HUES64 (cell line): ENCODE results near the gene OR7D2. TPM values are rescaled to one million over a fixed set of nuclear protein-coding genes. Genes with fewer than 3 reads are reported as not detected.
A peak's percentile ranks its signal among the peaks of the same experiment; 100 is the strongest.

Source experiments
- H3K27ac ChIP-seq: 2 replicates; pipeline ENCODE4 v1.7.0; 2013; ENCODE audit warnings: low read depth, low read length, inconsistent platforms
- H3K27me3 ChIP-seq: 2 replicates; pipeline ENCODE4 v1.6.1; 2013; ENCODE audit warnings: mild to moderate bottlenecking, low read length; ENCODE audit not compliant: insufficient read depth
- H3K36me3 ChIP-seq: 2 replicates; pipeline ENCODE4 v1.6.1; 2013; ENCODE audit warnings: mild to moderate bottlenecking, low read length; ENCODE audit not compliant: insufficient read depth
- H3K4me1 ChIP-seq: 2 replicates; pipeline ENCODE4 v1.6.1; 2013; ENCODE audit warnings: mild to moderate bottlenecking, low read length, moderate library complexity; ENCODE audit not compliant: insufficient read depth
- H3K4me3 ChIP-seq: 2 replicates; pipeline ENCODE4 v1.5.1; 2013; ENCODE audit warnings: mild to moderate bottlenecking, low read length, moderate library complexity
- H3K9ac ChIP-seq: 2 replicates; pipeline ENCODE4 v1.6.1; 2013; ENCODE audit warnings: mild to moderate bottlenecking, low read depth, low read length
- H3K9me3 ChIP-seq: 2 replicates; pipeline ENCODE4 v1.6.1; 2013; ENCODE audit warnings: low read depth, low read length; ENCODE audit not compliant: insufficient read depth
- WGBS: fragments of 150-250, 120-280 bp; methylation state at CpG from one replicate; pipeline ENCODE4 v1.1.7; 2013; ENCODE audit warnings: missing lambda C conversion rate; 5-methylcytosine and 5-hydroxymethylcytosine counted together
- polyA plus RNA-seq, 2 experiments: library from polyadenylated mRNA; stranded (reverse); fragments of 50-300 nt; gene quantifications; one replicate each; pipeline ENCODE4 v1.2.3, GENCODE V29; 2013

OR7D2 gene
- polyA plus RNA-seq (2013, experiment 1 of 2) = not detected
- polyA plus RNA-seq (2013, experiment 2 of 2) = not detected

DNA sequence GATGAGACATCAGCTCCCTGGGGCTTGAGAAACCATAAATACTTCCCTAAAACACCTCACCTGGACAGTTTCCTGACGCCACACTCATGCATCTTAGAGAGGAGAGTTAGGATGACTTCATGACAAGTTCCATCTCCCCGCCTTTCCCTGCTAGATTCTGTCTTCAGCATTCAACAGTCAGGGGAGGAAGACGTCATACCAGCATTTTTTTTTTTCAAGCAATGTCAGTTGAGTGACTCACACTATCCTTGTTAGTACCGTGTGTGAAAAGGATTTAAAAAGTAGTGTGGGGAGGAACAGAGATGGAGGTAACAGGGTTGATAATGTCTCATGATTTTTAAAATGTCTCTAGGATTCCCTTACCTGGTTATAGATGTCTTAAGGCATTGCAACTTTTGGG lies at the start of gene OR7D2:
Gene OR7D2, plus strand, starts transcription at position 79 of the 400 bp plus-strand sequence. CDS start 6,803 bp downstream, outside the sequence.
- H3K9ac ChIP-seq = no peak within 1 kb of the TSS
- no peaks in the 10 kb centered on the region for H3K4me1 ChIP-seq
- no peak within 1 kb of the TSS for H3K4me3 ChIP-seq
- H3K27ac ChIP-seq = no peak within 1 kb of the TSS
- H3K36me3 ChIP-seq = no peaks in the 10 kb centered on the region
- H3K9me3 ChIP-seq = peaks cover 50% of the 10 kb centered on the region
- no peaks in the 10 kb centered on the region for H3K27me3 ChIP-seq
- WGBS = 68% methylated on average over 4 of the region's 4 CpGs

DNA sequence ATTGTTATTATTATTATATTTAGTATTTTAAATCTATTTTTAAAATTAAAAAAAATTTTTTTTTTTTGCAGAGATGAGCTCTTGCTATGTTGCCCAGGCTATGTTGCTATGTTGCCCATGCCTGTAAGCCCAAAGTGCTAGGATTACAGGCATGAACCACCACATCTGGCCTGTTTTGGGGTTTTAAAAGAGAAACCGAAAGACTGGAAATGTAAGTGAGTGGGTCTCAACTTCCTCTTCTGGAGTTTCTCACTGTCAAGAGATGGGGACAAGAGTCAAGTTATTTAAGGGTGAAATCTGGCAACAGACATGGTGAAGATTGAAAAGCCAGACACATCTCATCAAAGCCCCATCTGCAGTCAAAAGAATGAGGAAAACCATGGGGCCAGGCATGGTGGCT lies 47.8 kb upstream of the OR7D2 start:
- H3K4me3 ChIP-seq = no peak overlapping the region
- H3K4me1 ChIP-seq = no peaks in the 10 kb centered on the region
- H3K9ac ChIP-seq = no peak overlapping the region
- H3K9me3 ChIP-seq = peaks cover 20% of the 10 kb centered on the region
- WGBS = 88% methylated on average over 1 of the region's 1 CpG
- H3K27me3 ChIP-seq = no peaks in the 10 kb centered on the region
- H3K27ac ChIP-seq = no peak overlapping the region
- H3K36me3 ChIP-seq = no peaks in the 10 kb centered on the region

DNA sequence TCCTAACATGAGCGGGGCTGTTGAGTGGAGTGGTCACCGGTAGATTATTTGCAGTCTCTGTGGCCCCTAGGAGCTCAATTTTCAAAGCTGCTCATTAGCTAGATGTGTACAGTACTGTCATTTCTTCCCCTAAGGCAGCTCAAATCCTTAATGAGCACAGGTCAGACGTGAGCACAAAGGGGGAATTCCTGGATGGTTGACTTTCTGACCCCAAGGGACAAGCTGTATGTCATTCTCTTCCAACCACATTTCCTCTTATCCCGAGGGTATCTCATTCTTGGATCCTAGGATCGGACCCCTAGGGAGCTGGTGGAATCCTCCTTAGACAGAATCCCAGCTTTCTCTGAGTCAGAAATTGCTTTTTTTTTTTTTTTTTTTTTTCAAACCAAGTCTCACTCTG lies 46.4 kb upstream of the OR7D2 start:
- Histone ChIP-seq H3K27me3 (no peaks in the 10 kb centered on the region), H3K4me1 (no peaks in the 10 kb centered on the region)

DNA sequence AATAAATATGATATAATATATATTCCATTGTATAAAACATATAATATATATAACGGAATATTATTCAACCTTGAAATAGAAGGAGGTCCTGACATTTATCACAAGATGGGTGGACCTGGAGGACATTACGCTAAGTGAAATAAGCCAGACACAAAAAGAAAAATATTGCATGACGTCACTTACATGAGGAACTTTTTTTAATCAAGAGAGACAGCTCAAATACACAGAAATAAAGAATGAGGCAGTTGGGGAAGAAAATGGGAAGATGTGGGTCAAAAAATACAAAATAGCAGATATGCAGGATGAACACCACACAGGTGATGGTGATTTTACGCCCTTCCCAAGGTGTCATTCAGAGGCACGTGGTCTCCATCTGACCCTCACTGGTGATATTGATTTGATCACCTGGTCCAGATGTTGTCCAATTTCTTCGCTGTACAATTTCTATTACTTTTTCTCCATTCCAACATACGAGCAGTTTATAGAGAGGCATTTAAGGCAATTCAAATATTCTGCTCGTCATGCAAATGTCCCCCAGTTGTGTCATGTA lies 39.1 kb upstream of the OR7D2 start:
- H3K27me3 ChIP-seq = no peaks in the 10 kb centered on the region
- peak overlapping the region; percentile 99 for H3K9ac ChIP-seq
- H3K4me1 ChIP-seq = no peaks in the 10 kb centered on the region
- H3K4me3 ChIP-seq = peak overlapping the region; percentile 98
- no peak overlapping the region for H3K27ac ChIP-seq
- peaks cover 24% of the 10 kb centered on the region for H3K36me3 ChIP-seq
- H3K9me3 ChIP-seq = peaks cover 23% of the 10 kb centered on the region
- WGBS = 40% methylated on average over 7 of the region's 8 CpGs

More for the DNA sequence above, 46.4 kb upstream of the OR7D2 start:
- Histone ChIP-seq H3K9me3 (peaks cover 12% of the 10 kb centered on the region; the same call in 1 of the 2 replicates), H3K36me3 (no peaks in the 10 kb centered on the region), H3K27ac (no peak overlapping the region), H3K4me3 (no peak overlapping the region), H3K9ac (no peak overlapping the region)
- WGBS = 72% methylated on average over 5 of the region's 5 CpGs

DNA sequence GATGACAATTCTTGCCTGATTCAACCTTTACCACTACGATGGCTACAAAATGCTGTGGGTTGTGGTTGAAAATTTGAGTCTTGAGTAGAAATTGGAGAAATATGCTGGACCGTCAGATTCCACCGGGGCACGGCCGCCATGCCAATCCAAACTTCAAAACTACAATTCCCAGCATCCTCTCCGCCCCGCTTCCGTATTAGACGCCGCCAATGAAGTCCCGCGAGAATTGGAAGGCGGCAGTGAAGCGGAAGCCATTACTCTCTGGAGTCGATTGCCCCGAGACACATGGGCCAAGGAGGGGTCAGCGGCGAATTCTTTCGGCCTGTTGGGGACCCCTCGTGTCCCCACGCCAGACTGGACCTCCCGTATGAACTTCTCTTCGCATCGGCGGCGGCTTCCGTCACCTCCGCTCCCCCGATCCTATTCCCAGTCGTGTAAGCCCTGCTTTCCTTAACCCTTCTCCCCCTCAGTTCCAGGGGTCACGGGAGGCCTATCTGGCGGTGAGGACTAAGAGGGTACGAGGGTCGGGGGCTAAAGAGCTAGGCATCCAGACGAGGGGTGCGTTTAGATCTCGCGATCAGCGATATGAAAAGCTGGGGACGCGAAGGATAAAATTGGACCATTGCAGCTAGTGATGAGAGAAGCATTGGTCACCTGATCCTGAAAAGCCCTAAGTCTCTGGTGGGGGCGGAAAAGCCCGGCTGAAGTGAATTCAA lies 38.5 kb upstream of the OR7D2 start, which contains the start of gene ZNF317:
Gene ZNF317, plus strand, starts transcription at position 239 of the 716 bp plus-strand sequence. CDS start 15,620 bp downstream, outside the sequence.
- peak within 1 kb of the TSS; percentile 98 for H3K4me3 ChIP-seq
- peaks cover 30% of the 10 kb centered on the region for H3K36me3 ChIP-seq
- peak within 1 kb of the TSS; percentile 88 for H3K27ac ChIP-seq
- H3K9me3 ChIP-seq = peaks cover 29% of the 10 kb centered on the region
- H3K27me3 ChIP-seq = no peaks in the 10 kb centered on the region
- H3K4me1 ChIP-seq = no peaks in the 10 kb centered on the region
- peak within 1 kb of the TSS; percentile 99 for H3K9ac ChIP-seq
- under 1% methylated on average over 42 of the region's 43 CpGs for WGBS

DNA sequence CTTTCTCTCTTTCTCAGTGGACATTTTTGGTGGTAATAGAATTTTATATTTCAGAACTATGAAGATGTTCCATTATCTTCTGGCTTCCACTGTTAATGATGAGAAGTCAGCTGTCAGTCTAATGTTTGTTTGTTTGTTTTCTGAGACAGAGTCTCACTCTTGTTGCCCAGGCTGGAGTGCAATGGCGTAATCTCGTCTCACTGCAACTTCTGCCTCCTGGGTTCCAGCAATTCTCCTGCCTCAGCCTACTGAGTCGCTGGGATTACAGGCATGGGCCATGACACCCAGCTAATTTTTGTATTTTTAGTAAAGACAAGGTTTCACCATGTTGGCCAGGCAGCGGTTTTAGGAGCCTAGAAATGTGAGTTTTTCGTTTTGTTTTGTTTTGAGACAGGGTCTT lies 33.9 kb upstream of the OR7D2 start:
- Histone ChIP-seq H3K36me3 (peaks cover 57% of the 10 kb centered on the region), H3K27ac (no peak overlapping the region), H3K27me3 (no peaks in the 10 kb centered on the region), H3K9ac (no peak overlapping the region), H3K4me3 (no peak overlapping the region), H3K9me3 (peaks cover 52% of the 10 kb centered on the region), H3K4me1 (no peaks in the 10 kb centered on the region)
- 95% methylated on average over 5 of the region's 5 CpGs for WGBS

DNA sequence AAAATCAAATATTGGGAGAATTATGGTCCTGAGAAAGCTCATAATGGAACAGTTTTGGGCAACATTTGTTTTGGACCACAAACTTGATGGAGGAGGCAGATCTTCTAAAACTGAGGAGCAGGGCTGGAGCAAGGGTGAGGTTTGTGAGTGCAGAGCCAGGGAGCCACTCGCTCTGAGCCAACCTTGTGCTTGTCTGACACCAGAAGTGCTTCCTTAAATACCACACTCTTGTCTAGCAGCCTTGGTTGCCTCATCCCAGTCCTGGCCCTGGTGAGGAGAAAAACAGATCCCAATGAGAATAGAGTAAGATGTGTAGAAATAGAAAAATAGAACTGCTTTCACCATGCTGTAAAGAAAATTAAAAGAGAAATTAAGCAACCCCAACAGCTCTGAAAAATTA lies 31.9 kb upstream of the OR7D2 start:
- 100% methylated on average over 1 of the region's 1 CpG for WGBS
- Histone ChIP-seq H3K9me3 (peaks cover 70% of the 10 kb centered on the region), H3K9ac (no peak overlapping the region), H3K4me3 (no peak overlapping the region), H3K27me3 (no peaks in the 10 kb centered on the region), H3K27ac (no peak overlapping the region), H3K36me3 (peaks cover 69% of the 10 kb centered on the region), H3K4me1 (no peaks in the 10 kb centered on the region)

DNA sequence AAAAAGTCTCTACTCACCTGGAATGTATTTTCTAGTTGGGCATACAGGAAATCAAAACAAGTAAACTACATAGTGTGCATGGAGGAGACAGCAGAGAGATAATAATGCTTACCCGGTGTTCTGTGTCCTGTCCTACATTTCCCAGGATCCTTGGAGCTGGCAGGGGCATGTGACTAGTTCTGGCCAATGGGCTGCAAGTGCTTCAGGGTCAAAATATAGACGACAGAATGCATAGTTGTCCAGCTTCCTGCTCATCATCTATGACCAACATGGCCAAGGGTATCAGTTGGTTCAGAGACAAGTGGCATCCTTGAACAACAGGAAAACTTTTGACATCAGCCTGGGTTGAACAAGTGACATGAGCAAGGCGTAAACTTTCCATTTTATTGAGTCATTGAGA lies 30.1 kb upstream of the OR7D2 start:
- Histone ChIP-seq H3K4me3 (no peak overlapping the region), H3K9ac (no peak overlapping the region), H3K9me3 (peaks cover 70% of the 10 kb centered on the region), H3K36me3 (peaks cover 70% of the 10 kb centered on the region), H3K27ac (no peak overlapping the region), H3K27me3 (no peaks in the 10 kb centered on the region), H3K4me1 (no peaks in the 10 kb centered on the region)
- WGBS = over 99% methylated on average over 3 of the region's 3 CpGs

DNA sequence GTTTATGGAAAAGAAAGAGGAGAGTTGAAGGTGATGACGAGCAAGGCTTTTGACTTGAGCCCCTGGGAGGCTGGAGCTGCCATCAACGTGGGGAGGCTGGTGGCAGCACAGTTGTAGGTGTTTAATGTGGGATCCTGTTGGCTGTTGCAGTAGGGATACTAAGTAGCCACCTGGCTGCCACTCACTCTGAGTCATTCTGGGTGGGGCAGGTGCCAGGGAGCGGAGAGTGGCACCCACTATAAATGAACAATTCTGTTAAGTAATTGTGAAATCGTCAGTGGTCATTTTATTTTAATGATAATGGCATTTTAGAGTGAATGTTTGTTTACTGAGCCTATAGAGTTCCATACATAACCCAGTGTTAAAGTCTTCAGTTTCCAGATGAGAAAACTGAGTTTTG lies 28.8 kb upstream of the OR7D2 start:
- Histone ChIP-seq H3K27me3 (no peaks in the 10 kb centered on the region), H3K4me1 (no peaks in the 10 kb centered on the region), H3K9me3 (peaks cover 69% of the 10 kb centered on the region), H3K4me3 (no peak overlapping the region), H3K9ac (no peak overlapping the region), H3K27ac (no peak overlapping the region), H3K36me3 (peaks cover 74% of the 10 kb centered on the region)
- 92% methylated on average over 4 of the region's 4 CpGs for WGBS

DNA sequence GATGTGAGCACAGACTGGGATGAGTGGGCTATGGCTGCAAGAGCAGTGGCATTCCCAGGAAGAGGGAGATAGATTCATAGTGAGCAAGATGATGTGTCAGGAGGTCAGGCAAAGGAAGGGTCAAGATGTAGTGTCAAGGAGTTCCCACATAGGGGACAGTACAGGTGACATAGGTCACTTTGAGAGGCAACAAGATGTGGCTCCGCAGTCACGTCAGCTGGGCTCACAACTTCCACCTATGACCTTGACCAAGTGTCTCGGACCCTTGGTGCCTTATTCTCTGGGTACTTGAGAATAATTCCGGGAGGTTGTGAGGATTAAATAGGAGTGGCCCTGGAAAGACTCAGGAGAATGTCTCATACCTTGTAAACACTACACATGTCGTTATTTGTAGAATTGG lies 28.1 kb upstream of the OR7D2 start:
- 97% methylated on average over 5 of the region's 5 CpGs for WGBS
- peaks cover 75% of the 10 kb centered on the region for H3K36me3 ChIP-seq
- H3K4me3 ChIP-seq = no peak overlapping the region
- no peaks in the 10 kb centered on the region for H3K27me3 ChIP-seq
- H3K4me1 ChIP-seq = no peaks in the 10 kb centered on the region
- H3K9ac ChIP-seq = no peak overlapping the region
- no peak overlapping the region for H3K27ac ChIP-seq
- H3K9me3 ChIP-seq = peaks cover 63% of the 10 kb centered on the region

DNA sequence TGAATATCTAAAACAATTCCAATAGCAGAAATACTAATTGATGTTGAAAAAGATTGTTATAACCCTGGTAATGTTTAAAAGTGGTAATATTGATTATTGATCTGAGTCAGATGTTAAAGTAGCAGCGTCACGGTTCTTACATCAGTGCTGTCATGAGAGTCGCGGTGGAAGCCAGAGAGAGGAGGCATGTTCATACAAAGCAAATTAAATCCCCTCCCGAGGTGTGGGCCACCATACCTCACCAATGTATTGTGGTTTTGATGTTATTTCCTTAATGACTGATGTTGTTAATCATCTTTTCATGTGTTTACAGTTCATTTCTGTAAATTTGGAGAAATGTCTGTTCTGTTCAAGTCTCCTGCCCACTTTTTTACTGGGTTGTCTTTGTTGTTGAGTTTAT lies 27.4 kb upstream of the OR7D2 start:
- no peak overlapping the region for H3K4me3 ChIP-seq
- H3K4me1 ChIP-seq = no peaks in the 10 kb centered on the region
- H3K27me3 ChIP-seq = no peaks in the 10 kb centered on the region
- H3K9me3 ChIP-seq = peaks cover 61% of the 10 kb centered on the region
- 97% methylated on average over 5 of the region's 5 CpGs for WGBS
- H3K27ac ChIP-seq = no peak overlapping the region
- no peak overlapping the region for H3K9ac ChIP-seq
- peaks cover 81% of the 10 kb centered on the region for H3K36me3 ChIP-seq
